GM12878 (cell line): Measurements from ENCODE around the gene ARHGAP26. TPM values are rescaled to one million over a fixed set of nuclear protein-coding genes. Genes with fewer than 3 reads are reported as not detected.

Source experiments
- ATAC-seq: fragments of 200-7000 bp; cut with Tn5 transposase; 3 replicates; pipeline ENCODE4 v1.9.1; 2020; ENCODE audit warnings: mild to moderate bottlenecking, moderate library complexity
- BruUV-seq: library from RNA; stranded (reverse); fragments of 400-500 nt; replicated peaks from 2 replicates; lab custom pipeline; 2021; lab: Mats Ljungman, UMichigan
- CTCF ChIA-PET: fragments of 300-600 bp; sonication (Branson Sonifier 250); formaldehyde crosslinking; extraction: SDS; loops from one replicate; lab custom pipeline; 2021; ENCODE audit warnings: inconsistent platforms; lab: Yijun Ruan, JAX
- POLR2A ChIA-PET: fragments of 350-600 bp; formaldehyde crosslinking; extraction: SDS; loops from one replicate; lab custom pipeline; 2021; ENCODE audit warnings: inconsistent platforms; lab: Charles Lee
- RAD21 ChIA-PET: fragments of 300-600 bp; sonication (Branson Sonifier 250); formaldehyde crosslinking; loops from one replicate; lab custom pipeline; 2023; ENCODE audit warnings: antibody characterized with exemption; ENCODE audit not compliant: unreplicated experiment; lab: Charles Lee
- SMC1A ChIA-PET: fragments of 300-600 bp; sonication (Branson Sonifier 250); formaldehyde crosslinking; loops from one replicate; lab custom pipeline; 2023; ENCODE audit not compliant: unreplicated experiment, uncharacterized antibody; lab: Charles Lee
- DNase-seq: peaks from one replicate; pipeline ENCODE4 v3.0.0-alpha.2; 2011; ENCODE audit warnings: low read depth, low spot score
- FAIRE-seq: peaks from 3 replicates; lab custom pipeline; 2011; peaks lifted over from hg19 to GRCh38; lab: Jason Lieb, UNC
- H2AFZ ChIP-seq: 2 replicates; pipeline ENCODE4 v1.6.0; 2011; ENCODE audit warnings: low read depth, low read length, control low read depth; ENCODE audit not compliant: control insufficient read depth
- H3K27ac ChIP-seq: 2 replicates; pipeline ENCODE4 v1.5.1; 2011; ENCODE audit warnings: control low read depth; ENCODE audit not compliant: control insufficient read depth, insufficient read depth
- H3K27me3 ChIP-seq, 2 experiments: replicated peaks in 1 of 2; 2 replicates each; pipeline versions ENCODE4 v1.6.0 to v1.6.1; 2011; ENCODE audit warnings: low read length in 1 of 2; ENCODE audit not compliant: control insufficient read depth in 2 of 2, insufficient read depth in 2 of 2
- H3K36me3 ChIP-seq, 2 experiments: 2 replicates each; pipeline ENCODE4 v1.5.1; 2011; ENCODE audit warnings: low read length in 1 of 2; ENCODE audit not compliant: control insufficient read depth in 2 of 2, insufficient read depth in 2 of 2
- H3K4me1 ChIP-seq: 2 replicates; pipeline ENCODE4 v1.6.1; 2011; ENCODE audit warnings: mild to moderate bottlenecking, low read length, moderate library complexity, mixed read lengths; ENCODE audit not compliant: control insufficient read depth, insufficient read depth
- H3K4me2 ChIP-seq: 2 replicates; pipeline ENCODE4 v1.6.0; 2011; ENCODE audit warnings: control low read depth; ENCODE audit not compliant: control insufficient read depth, insufficient read depth
- H3K4me3 ChIP-seq: fragments of 200-600 bp; sonication (generic); 2 replicates; pipeline ENCODE4 v1.5.1; 2016
- H3K79me2 ChIP-seq: 2 replicates; pipeline ENCODE4 v1.6.0; 2011; ENCODE audit warnings: low read length; ENCODE audit not compliant: control insufficient read depth, insufficient read depth
- H3K9ac ChIP-seq: 2 replicates; pipeline ENCODE4 v1.8.0; 2011; ENCODE audit warnings: low read length, control low read depth, mixed read lengths; ENCODE audit not compliant: control insufficient read depth, insufficient read depth
- H3K9me3 ChIP-seq: replicated peaks from 3 replicates; pipeline ENCODE4 v1.5.1; 2011; ENCODE audit warnings: mild to moderate bottlenecking, low read length; ENCODE audit not compliant: control insufficient read depth, insufficient read depth
- H4K20me1 ChIP-seq: 2 replicates; pipeline ENCODE4 v1.6.0; 2011; ENCODE audit not compliant: control insufficient read depth, insufficient read depth
- CHD2 ChIP-seq: IDR thresholded peaks from 2 replicates; pipeline ENCODE4 v1.6.1; 2011; ENCODE audit warnings: low read depth, low read length, improper control_type of control experiment, borderline replicate concordance
- CREB1 ChIP-seq: IDR thresholded peaks from 2 replicates; pipeline ENCODE4 v1.6.1; 2012; ENCODE audit warnings: low read depth, mild to moderate bottlenecking, inconsistent platforms
- EZH2 ChIP-seq: IDR thresholded peaks from 2 replicates; pipeline ENCODE4 v1.6.1; 2012; ENCODE audit warnings: low read depth, mild to moderate bottlenecking, control low read depth, inconsistent platforms, low read length, borderline replicate concordance; ENCODE audit not compliant: control insufficient read depth
- RAD21 ChIP-seq: IDR thresholded peaks from 2 replicates; pipeline ENCODE4 v1.6.1; 2011; ENCODE audit warnings: mild to moderate bottlenecking, low read depth, low read length, moderate library complexity; ENCODE audit not compliant: insufficient read depth
- TAF1 ChIP-seq: IDR thresholded peaks from 2 replicates; pipeline ENCODE4 v1.6.1; 2011; ENCODE audit warnings: mild to moderate bottlenecking, low read depth, low read length, borderline replicate concordance
- WGBS: methylation state at CpG from one replicate; pipeline ENCODE4 v1.1.6; 2016; ENCODE audit warnings: low lambda C conversion rate; ENCODE audit not compliant: insufficient replicate concordance, insufficient coverage; ENCODE audit errors: missing lambda C conversion rate; 5-methylcytosine and 5-hydroxymethylcytosine counted together
- in situ Hi-C: fragments of 300-500 bp; cut with MboI; formaldehyde crosslinking; loops from 9 replicates; pipeline ENCODE4 v1.14.3; 2018; ENCODE audit warnings: mixed read lengths
- intact Hi-C: fragments of 100-400 bp; cut with micrococcal nuclease; formaldehyde crosslinking; loops from one replicate; pipeline ENCODE4 v1.14.2; 2022; ENCODE audit not compliant: unreplicated experiment
- polyA plus RNA-seq, 11 experiments: library from polyadenylated mRNA; depleted of rRNA in 4 of 11; unstranded in 6 of 11; stranded (reverse) in 5 of 11; fragments of >200 nt; fragmentation: Nextera tagmentation in 4 of 11; fragmentation: Illumina TruSeq in 1 of 11; extraction: Ambion mirVana in 4 of 11; extraction: Trizol in 1 of 11; gene quantifications; 1 replicate in 1 of 11; 2 replicates in 10 of 11; pipeline versions ENCODE4 v1.2.1 to v1.2.3, GENCODE V29; 2011 to 2016; ENCODE audit warnings: inconsistent platforms in 2 of 11, missing spikeins in 2 of 11, low read depth in 1 of 11
- total RNA-seq, 4 experiments: library from RNA; depleted of rRNA in 3 of 4; stranded (reverse); fragments of >200 nt in 3 of 4; fragmentation: Illumina TruSeq in 1 of 4; extraction: Trizol in 1 of 4; gene quantifications; 2 replicates each; pipeline versions ENCODE4 v1.2.1 to v1.2.3, GENCODE V29; 2013 to 2021
- TF ChIP-seq, protein P1 (sequence below): fragments of 450-650 bp; IDR thresholded peaks from 2 replicates; pipeline ENCODE4 v1.6.1; 2016; ENCODE audit warnings: mild to moderate bottlenecking, moderate library complexity, borderline replicate concordance
- TF ChIP-seq, protein P2 (sequence below): IDR thresholded peaks from 2 replicates; pipeline ENCODE4 v1.6.1; 2012; ENCODE audit warnings: improper control_type of control experiment, low read depth, low read length; ENCODE audit not compliant: insufficient replicate concordance
- TF ChIP-seq, protein P3 (sequence below): fragments of 150-350 bp; IDR thresholded peaks from 2 replicates; pipeline ENCODE4 v1.6.1; 2014; ENCODE audit warnings: mild to moderate bottlenecking, low read depth, low read length
- TF ChIP-seq, protein P4 (sequence below): fragments of 450-650 bp; formaldehyde crosslinking; IDR thresholded peaks from 2 replicates; pipeline ENCODE4 v1.4.0; 2022; ENCODE audit warnings: mild to moderate bottlenecking, moderate library complexity

Gene ARHGAP26
- total and polyA plus RNA-seq, 10 of the 15 experiments (the other 5 are each of a cell fraction or from before 2014, with no cell fraction given) = 9.4 to 41.5 (median 19.3) TPM

DNA sequence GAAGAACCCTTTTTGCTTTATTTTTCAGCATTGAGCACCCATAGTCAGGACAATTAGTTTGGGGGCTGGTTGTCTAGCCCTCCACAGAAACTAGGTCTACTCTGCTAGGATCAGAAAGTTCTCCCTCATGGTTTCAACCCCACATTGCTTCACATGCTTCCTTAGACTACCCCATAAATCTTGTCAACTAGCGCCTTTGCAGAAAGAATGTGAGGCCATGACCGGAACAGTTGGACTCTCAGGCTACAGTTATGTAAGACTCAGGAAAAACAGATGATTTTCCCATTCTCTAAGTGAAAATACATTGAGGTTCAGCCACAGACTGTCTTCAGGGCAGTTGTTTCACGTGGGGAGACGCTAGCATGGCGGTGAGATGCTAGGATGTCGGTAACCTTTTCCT, 377.7 kb downstream of the ARHGAP26 start:
- no peaks in the 10 kb centered on the region for H3K79me2 ChIP-seq
- DNase-seq (no peak), FAIRE-seq (no peak), ATAC-seq (no peak)
- ChIA-PET CTCF (no interaction called here), RAD21 (no interaction called here), SMC1A (interaction anchor here (0.7 to 1.3 kb wide), 3 partner anchors 19 to 33 kb away, joined by 3 to 4 read pairs (median 3); no protein-coding TSS in a partner anchor), POLR2A (no interaction called here)
- H3K27ac ChIP-seq = no peak overlapping the region
- no peaks in the 10 kb centered on the region for H3K4me1 ChIP-seq
- no peak overlapping the region for H3K4me2 ChIP-seq
- H3K4me3 ChIP-seq = no peak overlapping the region
- H3K9me3 ChIP-seq = no peaks in the 10 kb centered on the region
- H4K20me1 ChIP-seq = no peaks in the 10 kb centered on the region
- H2AFZ ChIP-seq = no peak overlapping the region
- H3K36me3 ChIP-seq = peaks cover 6% of the 10 kb centered on the region in 2 experiments
- no peak overlapping the region for H3K9ac ChIP-seq
- H3K27me3 ChIP-seq = no peaks in the 10 kb centered on the region
- 97% methylated on average over 6 of the region's 6 CpGs for WGBS
- intact Hi-C loops = no loop called here
- no TSS peak for BruUV-seq
- in situ Hi-C loops = no loop called here
- TF ChIP-seq RAD21 (no peak), CREB1 (no peak), TAF1 (no peak), EZH2 (no peak), CHD2 (no peak)
- TF ChIP-seq, protein P1, sequence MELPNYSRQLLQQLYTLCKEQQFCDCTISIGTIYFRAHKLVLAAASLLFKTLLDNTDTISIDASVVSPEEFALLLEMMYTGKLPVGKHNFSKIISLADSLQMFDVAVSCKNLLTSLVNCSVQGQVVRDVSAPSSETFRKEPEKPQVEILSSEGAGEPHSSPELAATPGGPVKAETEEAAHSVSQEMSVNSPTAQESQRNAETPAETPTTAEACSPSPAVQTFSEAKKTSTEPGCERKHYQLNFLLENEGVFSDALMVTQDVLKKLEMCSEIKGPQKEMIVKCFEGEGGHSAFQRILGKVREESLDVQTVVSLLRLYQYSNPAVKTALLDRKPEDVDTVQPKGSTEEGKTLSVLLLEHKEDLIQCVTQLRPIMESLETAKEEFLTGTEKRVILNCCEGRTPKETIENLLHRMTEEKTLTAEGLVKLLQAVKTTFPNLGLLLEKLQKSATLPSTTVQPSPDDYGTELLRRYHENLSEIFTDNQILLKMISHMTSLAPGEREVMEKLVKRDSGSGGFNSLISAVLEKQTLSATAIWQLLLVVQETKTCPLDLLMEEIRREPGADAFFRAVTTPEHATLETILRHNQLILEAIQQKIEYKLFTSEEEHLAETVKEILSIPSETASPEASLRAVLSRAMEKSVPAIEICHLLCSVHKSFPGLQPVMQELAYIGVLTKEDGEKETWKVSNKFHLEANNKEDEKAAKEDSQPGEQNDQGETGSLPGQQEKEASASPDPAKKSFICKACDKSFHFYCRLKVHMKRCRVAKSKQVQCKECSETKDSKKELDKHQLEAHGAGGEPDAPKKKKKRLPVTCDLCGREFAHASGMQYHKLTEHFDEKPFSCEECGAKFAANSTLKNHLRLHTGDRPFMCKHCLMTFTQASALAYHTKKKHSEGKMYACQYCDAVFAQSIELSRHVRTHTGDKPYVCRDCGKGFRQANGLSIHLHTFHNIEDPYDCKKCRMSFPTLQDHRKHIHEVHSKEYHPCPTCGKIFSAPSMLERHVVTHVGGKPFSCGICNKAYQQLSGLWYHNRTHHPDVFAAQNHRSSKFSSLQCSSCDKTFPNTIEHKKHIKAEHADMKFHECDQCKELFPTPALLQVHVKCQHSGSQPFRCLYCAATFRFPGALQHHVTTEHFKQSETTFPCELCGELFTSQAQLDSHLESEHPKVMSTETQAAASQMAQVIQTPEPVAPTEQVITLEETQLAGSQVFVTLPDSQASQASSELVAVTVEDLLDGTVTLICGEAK = no peak
- TF ChIP-seq, protein P2, sequence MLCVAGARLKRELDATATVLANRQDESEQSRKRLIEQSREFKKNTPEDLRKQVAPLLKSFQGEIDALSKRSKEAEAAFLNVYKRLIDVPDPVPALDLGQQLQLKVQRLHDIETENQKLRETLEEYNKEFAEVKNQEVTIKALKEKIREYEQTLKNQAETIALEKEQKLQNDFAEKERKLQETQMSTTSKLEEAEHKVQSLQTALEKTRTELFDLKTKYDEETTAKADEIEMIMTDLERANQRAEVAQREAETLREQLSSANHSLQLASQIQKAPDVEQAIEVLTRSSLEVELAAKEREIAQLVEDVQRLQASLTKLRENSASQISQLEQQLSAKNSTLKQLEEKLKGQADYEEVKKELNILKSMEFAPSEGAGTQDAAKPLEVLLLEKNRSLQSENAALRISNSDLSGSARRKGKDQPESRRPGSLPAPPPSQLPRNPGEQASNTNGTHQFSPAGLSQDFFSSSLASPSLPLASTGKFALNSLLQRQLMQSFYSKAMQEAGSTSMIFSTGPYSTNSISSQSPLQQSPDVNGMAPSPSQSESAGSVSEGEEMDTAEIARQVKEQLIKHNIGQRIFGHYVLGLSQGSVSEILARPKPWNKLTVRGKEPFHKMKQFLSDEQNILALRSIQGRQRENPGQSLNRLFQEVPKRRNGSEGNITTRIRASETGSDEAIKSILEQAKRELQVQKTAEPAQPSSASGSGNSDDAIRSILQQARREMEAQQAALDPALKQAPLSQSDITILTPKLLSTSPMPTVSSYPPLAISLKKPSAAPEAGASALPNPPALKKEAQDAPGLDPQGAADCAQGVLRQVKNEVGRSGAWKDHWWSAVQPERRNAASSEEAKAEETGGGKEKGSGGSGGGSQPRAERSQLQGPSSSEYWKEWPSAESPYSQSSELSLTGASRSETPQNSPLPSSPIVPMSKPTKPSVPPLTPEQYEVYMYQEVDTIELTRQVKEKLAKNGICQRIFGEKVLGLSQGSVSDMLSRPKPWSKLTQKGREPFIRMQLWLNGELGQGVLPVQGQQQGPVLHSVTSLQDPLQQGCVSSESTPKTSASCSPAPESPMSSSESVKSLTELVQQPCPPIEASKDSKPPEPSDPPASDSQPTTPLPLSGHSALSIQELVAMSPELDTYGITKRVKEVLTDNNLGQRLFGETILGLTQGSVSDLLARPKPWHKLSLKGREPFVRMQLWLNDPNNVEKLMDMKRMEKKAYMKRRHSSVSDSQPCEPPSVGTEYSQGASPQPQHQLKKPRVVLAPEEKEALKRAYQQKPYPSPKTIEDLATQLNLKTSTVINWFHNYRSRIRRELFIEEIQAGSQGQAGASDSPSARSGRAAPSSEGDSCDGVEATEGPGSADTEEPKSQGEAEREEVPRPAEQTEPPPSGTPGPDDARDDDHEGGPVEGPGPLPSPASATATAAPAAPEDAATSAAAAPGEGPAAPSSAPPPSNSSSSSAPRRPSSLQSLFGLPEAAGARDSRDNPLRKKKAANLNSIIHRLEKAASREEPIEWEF = no peak
- TF ChIP-seq, protein P3, sequence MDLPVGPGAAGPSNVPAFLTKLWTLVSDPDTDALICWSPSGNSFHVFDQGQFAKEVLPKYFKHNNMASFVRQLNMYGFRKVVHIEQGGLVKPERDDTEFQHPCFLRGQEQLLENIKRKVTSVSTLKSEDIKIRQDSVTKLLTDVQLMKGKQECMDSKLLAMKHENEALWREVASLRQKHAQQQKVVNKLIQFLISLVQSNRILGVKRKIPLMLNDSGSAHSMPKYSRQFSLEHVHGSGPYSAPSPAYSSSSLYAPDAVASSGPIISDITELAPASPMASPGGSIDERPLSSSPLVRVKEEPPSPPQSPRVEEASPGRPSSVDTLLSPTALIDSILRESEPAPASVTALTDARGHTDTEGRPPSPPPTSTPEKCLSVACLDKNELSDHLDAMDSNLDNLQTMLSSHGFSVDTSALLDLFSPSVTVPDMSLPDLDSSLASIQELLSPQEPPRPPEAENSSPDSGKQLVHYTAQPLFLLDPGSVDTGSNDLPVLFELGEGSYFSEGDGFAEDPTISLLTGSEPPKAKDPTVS = no peak
- TF ChIP-seq, protein P4, sequence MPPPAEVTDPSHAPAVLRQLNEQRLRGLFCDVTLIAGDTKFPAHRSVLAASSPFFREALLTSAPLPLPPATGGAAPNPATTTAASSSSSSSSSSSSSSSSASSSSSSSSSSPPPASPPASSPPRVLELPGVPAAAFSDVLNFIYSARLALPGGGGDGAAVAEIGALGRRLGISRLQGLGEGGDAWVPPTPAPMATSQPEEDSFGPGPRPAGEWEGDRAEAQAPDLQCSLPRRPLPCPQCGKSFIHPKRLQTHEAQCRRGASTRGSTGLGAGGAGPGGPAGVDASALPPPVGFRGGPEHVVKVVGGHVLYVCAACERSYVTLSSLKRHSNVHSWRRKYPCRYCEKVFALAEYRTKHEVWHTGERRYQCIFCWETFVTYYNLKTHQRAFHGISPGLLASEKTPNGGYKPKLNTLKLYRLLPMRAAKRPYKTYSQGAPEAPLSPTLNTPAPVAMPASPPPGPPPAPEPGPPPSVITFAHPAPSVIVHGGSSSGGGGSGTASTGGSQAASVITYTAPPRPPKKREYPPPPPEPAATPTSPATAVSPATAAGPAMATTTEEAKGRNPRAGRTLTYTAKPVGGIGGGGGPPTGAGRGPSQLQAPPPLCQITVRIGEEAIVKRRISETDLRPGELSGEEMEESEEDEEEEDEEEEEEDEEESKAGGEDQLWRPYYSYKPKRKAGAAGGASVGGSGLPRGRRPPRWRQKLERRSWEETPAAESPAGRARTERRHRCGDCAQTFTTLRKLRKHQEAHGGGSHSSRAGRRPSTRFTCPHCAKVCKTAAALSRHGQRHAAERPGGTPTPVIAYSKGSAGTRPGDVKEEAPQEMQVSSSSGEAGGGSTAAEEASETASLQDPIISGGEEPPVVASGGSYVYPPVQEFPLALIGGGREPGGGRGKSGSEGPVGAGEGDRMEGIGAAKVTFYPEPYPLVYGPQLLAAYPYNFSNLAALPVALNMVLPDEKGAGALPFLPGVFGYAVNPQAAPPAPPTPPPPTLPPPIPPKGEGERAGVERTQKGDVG = no peak
